ENCODE measurements around the gene PHF21A.
A peak's percentile ranks its signal among the peaks of the same experiment; 100 is the strongest.
"Not testable (repeated sequence)": the region's sequence is repeated elsewhere in the genome, so short reads cannot be mapped to it uniquely, and the experiment has no call there.

Gene PHF21A

GRCh38 chr11:45909594-45910475 is 211.4 kb downstream of the PHF21A start:
- Histone ChIP-seq H3K27me3 (ENCODE audit: insufficient read depth, poor library complexity, severe bottlenecking) (no peaks in the 10 kb centered on the region), H3K27ac (ENCODE audit: poor library complexity, severe bottlenecking) (no peak overlapping the region), H3K4me3 (ENCODE audit: severe bottlenecking) (no peak overlapping the region), H3K9me3 (ENCODE audit: severe bottlenecking) (no peaks in the 10 kb centered on the region), H3K36me3 (ENCODE audit: low read depth) (peaks cover 26% of the 10 kb centered on the region), H3K4me1 (ENCODE audit: insufficient read depth, poor library complexity, severe bottlenecking) (no peaks in the 10 kb centered on the region)
- no peak for DNase-seq (ENCODE audit: low spot score)
- no peak for ATAC-seq (ENCODE audit: low read depth)
- TF ChIP-seq CTCF (IDR thresholded peaks at IDR 0.05; ENCODE audit: poor library complexity, severe bottlenecking): no peak

GRCh38 chr11:45907911-45908370 is 213.3 kb downstream of the PHF21A start:
- DNase-seq (ENCODE audit: low spot score): no peak
- H3K4me1 ChIP-seq (ENCODE audit: insufficient read depth, poor library complexity, severe bottlenecking): no peaks in the 10 kb centered on the region
- no peaks in the 10 kb centered on the region for H3K27me3 ChIP-seq (ENCODE audit: insufficient read depth, poor library complexity, severe bottlenecking)
- H3K4me3 ChIP-seq (ENCODE audit: severe bottlenecking): no peak overlapping the region
- H3K27ac ChIP-seq (ENCODE audit: poor library complexity, severe bottlenecking): no peak overlapping the region
- TF ChIP-seq CTCF (IDR thresholded peaks at IDR 0.05; ENCODE audit: poor library complexity, severe bottlenecking): no peak
- no peaks in the 10 kb centered on the region for H3K9me3 ChIP-seq (ENCODE audit: severe bottlenecking)
- peaks cover 11% of the 10 kb centered on the region for H3K36me3 ChIP-seq (ENCODE audit: low read depth)
- ATAC-seq (ENCODE audit: low read depth): peak; percentile 4; the same call in 1 of the 3 replicates

GRCh38 chr11:45906965-45907611 is 214.2 kb downstream of the PHF21A start, which contains the start of gene FREY1:
FREY1 (minus strand) TSS chr11:45907271; CDS start chr11:45907245, 26 bp downstream.
- H3K36me3 ChIP-seq (ENCODE audit: low read depth): peaks cover 11% of the 10 kb centered on the region
- H3K27me3 ChIP-seq (ENCODE audit: insufficient read depth, poor library complexity, severe bottlenecking): no peaks in the 10 kb centered on the region
- no peak within 1 kb of the TSS for H3K27ac ChIP-seq (ENCODE audit: poor library complexity, severe bottlenecking)
- H3K4me3 ChIP-seq (ENCODE audit: severe bottlenecking): no peak within 1 kb of the TSS
- H3K4me1 ChIP-seq (ENCODE audit: insufficient read depth, poor library complexity, severe bottlenecking): no peaks in the 10 kb centered on the region
- DNase-seq (ENCODE audit: low spot score): no peak
- TF ChIP-seq CTCF (IDR thresholded peaks at IDR 0.05; ENCODE audit: poor library complexity, severe bottlenecking): no peak
- no peaks in the 10 kb centered on the region for H3K9me3 ChIP-seq (ENCODE audit: severe bottlenecking)
- ATAC-seq (ENCODE audit: low read depth): peak; percentile 11; the same call in 1 of the 3 replicates

GRCh38 chr11:45906096-45906682 is 215.1 kb downstream of the PHF21A start:
- DNase-seq (ENCODE audit: low spot score): no peak
- TF ChIP-seq CTCF (IDR thresholded peaks at IDR 0.05; ENCODE audit: poor library complexity, severe bottlenecking): no peak
- Histone ChIP-seq H3K4me3 (ENCODE audit: severe bottlenecking) (no peak overlapping the region), H3K9me3 (ENCODE audit: severe bottlenecking) (no peaks in the 10 kb centered on the region), H3K27me3 (ENCODE audit: insufficient read depth, poor library complexity, severe bottlenecking) (no peaks in the 10 kb centered on the region), H3K36me3 (ENCODE audit: low read depth) (peaks cover 2% of the 10 kb centered on the region; the same call in 1 of the 2 replicates), H3K27ac (ENCODE audit: poor library complexity, severe bottlenecking) (no peak overlapping the region), H3K4me1 (ENCODE audit: insufficient read depth, poor library complexity, severe bottlenecking) (no peaks in the 10 kb centered on the region)
- ATAC-seq (ENCODE audit: low read depth): no peak

- ATAC-seq (ENCODE audit: low read depth); H3K36me3 ChIP-seq (ENCODE audit: low read depth); DNase-seq (ENCODE audit: low spot score); H3K27ac ChIP-seq (ENCODE audit: poor library complexity, severe bottlenecking); H3K4me3 ChIP-seq (ENCODE audit: severe bottlenecking); H3K9me3 ChIP-seq (ENCODE audit: severe bottlenecking); H3K4me1 ChIP-seq (ENCODE audit: insufficient read depth, poor library complexity, severe bottlenecking); H3K27me3 ChIP-seq (ENCODE audit: insufficient read depth, poor library complexity, severe bottlenecking): not testable (repeated sequence)
Observed at GRCh38 chr11:45905576-45905975, 215.7 kb downstream of the PHF21A start.

Data from RWPE2 (cell line).